ENCODE results near the gene OR2T8. TPM values are rescaled to one million over a fixed set of nuclear protein-coding genes. Genes with fewer than 3 reads are reported as not detected.

OR2T8 gene
- total RNA-seq, 1 experiment from 2014 or later, result not detected

DNA sequence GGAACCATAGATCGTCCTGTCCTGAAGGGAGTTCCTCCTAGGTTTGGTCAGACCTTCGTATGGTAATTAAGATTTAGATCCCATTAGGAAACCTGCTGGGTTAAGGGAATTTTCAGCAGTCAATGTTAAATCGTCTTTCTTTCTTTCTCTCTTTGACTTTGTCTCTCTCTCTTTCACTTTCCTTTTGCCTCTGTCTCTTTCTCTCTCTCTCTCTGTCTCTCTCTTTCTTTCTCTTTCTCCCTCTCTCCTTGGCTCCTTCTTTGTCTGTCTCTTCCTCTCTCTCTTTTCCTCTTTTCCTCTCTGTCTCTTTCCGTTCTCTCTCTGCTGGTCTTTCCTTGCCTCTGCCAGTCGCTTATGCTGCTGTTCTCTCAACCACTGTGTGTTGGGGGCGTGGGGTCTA lies 15.9 kb upstream of the OR2T8 start:
- no peaks in the 10 kb centered on the region for H3K4me1 ChIP-seq (ENCODE audit: control insufficient read depth in 1 of 2, insufficient read depth in 2 of 2, low read length in 2 of 2)
- H3K36me3 ChIP-seq (ENCODE audit: control insufficient read depth in 1 of 2, insufficient read depth in 2 of 2, low read length in 2 of 2), result no peaks in the 10 kb centered on the region
- H3K9me3 ChIP-seq (ENCODE audit: control insufficient read depth in 1 of 2, insufficient read depth in 1 of 2, low read depth in 1 of 2, low read length in 2 of 2), result peaks cover 0 to 5% of the 10 kb centered on the region in 2 experiments; a peak in 2 of 4 replicates
- H3K9me2 ChIP-seq (ENCODE audit: insufficient read depth), result no peaks in the 10 kb centered on the region
- POLR2A ChIA-PET, result no interaction called here
- CTCF ChIA-PET, result no interaction called here
- no peak overlapping the region for H3K9ac ChIP-seq (ENCODE audit: low read length)
- intact Hi-C loops (cut with micrococcal nuclease), result no loop called here
- BruUV-seq (replicated peaks), result no TSS peak
- no peaks in the 10 kb centered on the region for H4K20me1 ChIP-seq (ENCODE audit: insufficient read depth)
- no peaks in the 10 kb centered on the region for H3K27me3 ChIP-seq (ENCODE audit: insufficient read depth, low read length)
- no peaks in the 10 kb centered on the region for H3K79me2 ChIP-seq (ENCODE audit: insufficient read depth, low read length)
- ATAC-seq, result no peak
- no peak overlapping the region for H3K27ac ChIP-seq (ENCODE audit: low read depth, low read length)
- TF ChIP-seq ZNF274 (IDR thresholded peaks at IDR 0.05; ENCODE audit: low read depth, low read length) (no peak), FOSL1 (IDR thresholded peaks at IDR 0.05; ENCODE audit: low read depth) (no peak), TCF7L2 (IDR thresholded peaks at IDR 0.05; ENCODE audit: borderline replicate concordance, extremely low read depth, insufficient read depth, insufficient read length) (no peak), RAD21 (IDR thresholded peaks at IDR 0.05; ENCODE audit: low read depth) (no peak), POLR2AphosphoS5 (IDR thresholded peaks at IDR 0.05; ENCODE audit: low read depth, low read length) (no peak), SIN3A (IDR thresholded peaks at IDR 0.05; ENCODE audit: low read depth) (no peak), ELF1 (IDR thresholded peaks at IDR 0.05; ENCODE audit: borderline replicate concordance, low read depth) (no peak), SRF (IDR thresholded peaks at IDR 0.05; ENCODE audit: low read depth) (no peak), YY1 (IDR thresholded peaks at IDR 0.05; ENCODE audit: extremely low read depth, insufficient replicate concordance, low read depth, low read length) (no peak), EGR1 (IDR thresholded peaks at IDR 0.05; ENCODE audit: low read depth) (no peak), ZFX (IDR thresholded peaks at IDR 0.05) (no peak), CEBPB (IDR thresholded peaks at IDR 0.05; ENCODE audit: low read depth) (no peak), EZH2phosphoT487 (IDR thresholded peaks at IDR 0.05; ENCODE audit: borderline replicate concordance) (no peak), EZH2 (IDR thresholded peaks at IDR 0.05) (no peak)
- TF ChIP-seq, protein P1, sequence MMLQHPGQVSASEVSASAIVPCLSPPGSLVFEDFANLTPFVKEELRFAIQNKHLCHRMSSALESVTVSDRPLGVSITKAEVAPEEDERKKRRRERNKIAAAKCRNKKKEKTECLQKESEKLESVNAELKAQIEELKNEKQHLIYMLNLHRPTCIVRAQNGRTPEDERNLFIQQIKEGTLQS (IDR thresholded peaks at IDR 0.05), result no peak
- TF ChIP-seq, protein P2, sequence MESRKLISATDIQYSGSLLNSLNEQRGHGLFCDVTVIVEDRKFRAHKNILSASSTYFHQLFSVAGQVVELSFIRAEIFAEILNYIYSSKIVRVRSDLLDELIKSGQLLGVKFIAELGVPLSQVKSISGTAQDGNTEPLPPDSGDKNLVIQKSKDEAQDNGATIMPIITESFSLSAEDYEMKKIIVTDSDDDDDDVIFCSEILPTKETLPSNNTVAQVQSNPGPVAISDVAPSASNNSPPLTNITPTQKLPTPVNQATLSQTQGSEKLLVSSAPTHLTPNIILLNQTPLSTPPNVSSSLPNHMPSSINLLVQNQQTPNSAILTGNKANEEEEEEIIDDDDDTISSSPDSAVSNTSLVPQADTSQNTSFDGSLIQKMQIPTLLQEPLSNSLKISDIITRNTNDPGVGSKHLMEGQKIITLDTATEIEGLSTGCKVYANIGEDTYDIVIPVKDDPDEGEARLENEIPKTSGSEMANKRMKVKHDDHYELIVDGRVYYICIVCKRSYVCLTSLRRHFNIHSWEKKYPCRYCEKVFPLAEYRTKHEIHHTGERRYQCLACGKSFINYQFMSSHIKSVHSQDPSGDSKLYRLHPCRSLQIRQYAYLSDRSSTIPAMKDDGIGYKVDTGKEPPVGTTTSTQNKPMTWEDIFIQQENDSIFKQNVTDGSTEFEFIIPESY (IDR thresholded peaks at IDR 0.05; ENCODE audit: extremely low read depth, insufficient replicate concordance, low read length), result no peak
- TF ChIP-seq, protein P3, sequence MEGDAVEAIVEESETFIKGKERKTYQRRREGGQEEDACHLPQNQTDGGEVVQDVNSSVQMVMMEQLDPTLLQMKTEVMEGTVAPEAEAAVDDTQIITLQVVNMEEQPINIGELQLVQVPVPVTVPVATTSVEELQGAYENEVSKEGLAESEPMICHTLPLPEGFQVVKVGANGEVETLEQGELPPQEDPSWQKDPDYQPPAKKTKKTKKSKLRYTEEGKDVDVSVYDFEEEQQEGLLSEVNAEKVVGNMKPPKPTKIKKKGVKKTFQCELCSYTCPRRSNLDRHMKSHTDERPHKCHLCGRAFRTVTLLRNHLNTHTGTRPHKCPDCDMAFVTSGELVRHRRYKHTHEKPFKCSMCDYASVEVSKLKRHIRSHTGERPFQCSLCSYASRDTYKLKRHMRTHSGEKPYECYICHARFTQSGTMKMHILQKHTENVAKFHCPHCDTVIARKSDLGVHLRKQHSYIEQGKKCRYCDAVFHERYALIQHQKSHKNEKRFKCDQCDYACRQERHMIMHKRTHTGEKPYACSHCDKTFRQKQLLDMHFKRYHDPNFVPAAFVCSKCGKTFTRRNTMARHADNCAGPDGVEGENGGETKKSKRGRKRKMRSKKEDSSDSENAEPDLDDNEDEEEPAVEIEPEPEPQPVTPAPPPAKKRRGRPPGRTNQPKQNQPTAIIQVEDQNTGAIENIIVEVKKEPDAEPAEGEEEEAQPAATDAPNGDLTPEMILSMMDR (IDR thresholded peaks at IDR 0.05 in 2 of 3, conservative IDR thresholded peaks at IDR 0.05 in 1 of 3; ENCODE audit: borderline replicate concordance in 1 of 3, insufficient read depth in 1 of 3, low read depth in 2 of 3, low read length in 2 of 3), result no peak
- TF ChIP-seq, protein P4, sequence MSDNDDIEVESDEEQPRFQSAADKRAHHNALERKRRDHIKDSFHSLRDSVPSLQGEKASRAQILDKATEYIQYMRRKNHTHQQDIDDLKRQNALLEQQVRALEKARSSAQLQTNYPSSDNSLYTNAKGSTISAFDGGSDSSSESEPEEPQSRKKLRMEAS (IDR thresholded peaks at IDR 0.05), result no peak
- H3K4me3 ChIP-seq (replicated peaks in 1 of 2; ENCODE audit: low read depth in 1 of 2, low read length in 2 of 2), result no peak overlapping the region
- H2AFZ ChIP-seq (ENCODE audit: low read depth, low read length, poor library complexity, severe bottlenecking), result no peak overlapping the region
- RAD21 ChIA-PET (ENCODE audit: low non-redundant PET in 1 of 2, low total read pairs in 2 of 2, uncharacterized antibody in 2 of 2, unreplicated experiment in 2 of 2), result no interaction called here
- no peak overlapping the region for H3K4me2 ChIP-seq (ENCODE audit: low read length)
- DNase-seq (ENCODE audit: low read depth, low spot score), result no peak
